ENCODE data around the gene FCF1.
A peak's percentile ranks its signal among the peaks of the same experiment; 100 is the strongest.

The FCF1 gene

GRCh38 chr14:74712499-74713394, at the start of gene FCF1, which contains the start of gene AREL1:
Gene FCF1, plus strand, starts transcription at chr14:74713144. Its CDS starts 54 bp downstream, at chr14:74713198.
Gene AREL1, minus strand, starts transcription at chr14:74713080. Its CDS starts 27,465 bp downstream, at chr14:74685615.
- peak; percentile 71 for DNase-seq

- no peak for DNase-seq
These were observed 49.1 kb upstream of the FCF1 start for GRCh38 chr14:74663884-74664283.

GRCh38 chr14:74664717-74665116, 48.2 kb upstream of the FCF1 start:
- DNase-seq, result no peak

- DNase-seq, result no peak
These were observed 45.2 kb upstream of the FCF1 start for GRCh38 chr14:74667758-74668157.

- no peak for DNase-seq
These were observed 43.7 kb upstream of the FCF1 start for GRCh38 chr14:74669256-74669655.

GRCh38 chr14:74669846-74670245, 43.1 kb upstream of the FCF1 start:
- no peak for DNase-seq

GRCh38 chr14:74670726-74671411, 42.1 kb upstream of the FCF1 start:
- no peak for DNase-seq

- DNase-seq, result no peak
These were observed 41.2 kb upstream of the FCF1 start for GRCh38 chr14:74671789-74672188.

- no peak for DNase-seq
These were observed 39.2 kb upstream of the FCF1 start for GRCh38 chr14:74673768-74674167.

GRCh38 chr14:74675219-74675618, 37.7 kb upstream of the FCF1 start:
- no peak for DNase-seq

- no peak for DNase-seq
These were observed 30.6 kb upstream of the FCF1 start for GRCh38 chr14:74682169-74682952.

- no peak for DNase-seq
These were observed 29.5 kb upstream of the FCF1 start for GRCh38 chr14:74683406-74683805.

GRCh38 chr14:74684434-74684833, 28.5 kb upstream of the FCF1 start:
- no peak for DNase-seq

GRCh38 chr14:74685056-74685455, 27.9 kb upstream of the FCF1 start:
- DNase-seq, result no peak

- no peak for DNase-seq
These were observed 26.8 kb upstream of the FCF1 start for GRCh38 chr14:74685921-74686678.

GRCh38 chr14:74691456-74691855, 21.5 kb upstream of the FCF1 start:
- DNase-seq, result no peak

GRCh38 chr14:74693191-74693590, 19.8 kb upstream of the FCF1 start:
- DNase-seq, result no peak

- DNase-seq, result no peak
These were observed 17.5 kb upstream of the FCF1 start for GRCh38 chr14:74695406-74695805.

GRCh38 chr14:74697011-74697410, 15.9 kb upstream of the FCF1 start:
- DNase-seq, result no peak

GRCh38 chr14:74697543-74697942, 15.4 kb upstream of the FCF1 start:
- no peak for DNase-seq

- no peak for DNase-seq
These were observed 15.0 kb upstream of the FCF1 start for GRCh38 chr14:74697976-74698375.

GRCh38 chr14:74698465-74698864, 14.5 kb upstream of the FCF1 start:
- DNase-seq, result no peak

- DNase-seq, result no peak
These were observed 10.7 kb upstream of the FCF1 start for GRCh38 chr14:74702293-74702692.

Measured in activated T-cell treated with anti-CD3 and anti-CD28 coated beads for 4 hours (primary cell).